ENCODE measurements around the gene RBM10. TPM values are rescaled to one million over a fixed set of nuclear protein-coding genes. Genes with fewer than 3 reads are reported as not detected.

The RBM10 gene
- total and polyA plus RNA-seq, 2 of the 13 experiments (the other 11 are each of a cell fraction or from before 2014, with no cell fraction given), result 15.9 to 43.1 TPM

- TF ChIP-seq, protein P1, sequence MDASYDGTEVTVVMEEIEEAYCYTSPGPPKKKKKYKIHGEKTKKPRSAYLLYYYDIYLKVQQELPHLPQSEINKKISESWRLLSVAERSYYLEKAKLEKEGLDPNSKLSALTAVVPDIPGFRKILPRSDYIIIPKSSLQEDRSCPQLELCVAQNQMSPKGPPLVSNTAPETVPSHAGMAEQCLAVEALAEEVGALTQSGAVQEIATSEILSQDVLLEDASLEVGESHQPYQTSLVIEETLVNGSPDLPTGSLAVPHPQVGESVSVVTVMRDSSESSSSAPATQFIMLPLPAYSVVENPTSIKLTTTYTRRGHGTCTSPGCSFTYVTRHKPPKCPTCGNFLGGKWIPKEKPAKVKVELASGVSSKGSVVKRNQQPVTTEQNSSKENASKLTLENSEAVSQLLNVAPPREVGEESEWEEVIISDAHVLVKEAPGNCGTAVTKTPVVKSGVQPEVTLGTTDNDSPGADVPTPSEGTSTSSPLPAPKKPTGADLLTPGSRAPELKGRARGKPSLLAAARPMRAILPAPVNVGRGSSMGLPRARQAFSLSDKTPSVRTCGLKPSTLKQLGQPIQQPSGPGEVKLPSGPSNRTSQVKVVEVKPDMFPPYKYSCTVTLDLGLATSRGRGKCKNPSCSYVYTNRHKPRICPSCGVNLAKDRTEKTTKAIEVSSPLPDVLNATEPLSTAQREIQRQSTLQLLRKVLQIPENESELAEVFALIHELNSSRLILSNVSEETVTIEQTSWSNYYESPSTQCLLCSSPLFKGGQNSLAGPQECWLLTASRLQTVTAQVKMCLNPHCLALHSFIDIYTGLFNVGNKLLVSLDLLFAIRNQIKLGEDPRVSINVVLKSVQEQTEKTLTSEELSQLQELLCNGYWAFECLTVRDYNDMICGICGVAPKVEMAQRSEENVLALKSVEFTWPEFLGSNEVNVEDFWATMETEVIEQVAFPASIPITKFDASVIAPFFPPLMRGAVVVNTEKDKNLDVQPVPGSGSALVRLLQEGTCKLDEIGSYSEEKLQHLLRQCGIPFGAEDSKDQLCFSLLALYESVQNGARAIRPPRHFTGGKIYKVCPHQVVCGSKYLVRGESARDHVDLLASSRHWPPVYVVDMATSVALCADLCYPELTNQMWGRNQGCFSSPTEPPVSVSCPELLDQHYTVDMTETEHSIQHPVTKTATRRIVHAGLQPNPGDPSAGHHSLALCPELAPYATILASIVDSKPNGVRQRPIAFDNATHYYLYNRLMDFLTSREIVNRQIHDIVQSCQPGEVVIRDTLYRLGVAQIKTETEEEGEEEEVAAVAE (CRISPR knock-in tag; IDR thresholded peaks at IDR 0.05; ENCODE audit: borderline replicate concordance), result no peak
These were observed 15.1 kb upstream of the RBM10 start (continued) for GRCh38 chrX:47129899-47130358.

DNA sequence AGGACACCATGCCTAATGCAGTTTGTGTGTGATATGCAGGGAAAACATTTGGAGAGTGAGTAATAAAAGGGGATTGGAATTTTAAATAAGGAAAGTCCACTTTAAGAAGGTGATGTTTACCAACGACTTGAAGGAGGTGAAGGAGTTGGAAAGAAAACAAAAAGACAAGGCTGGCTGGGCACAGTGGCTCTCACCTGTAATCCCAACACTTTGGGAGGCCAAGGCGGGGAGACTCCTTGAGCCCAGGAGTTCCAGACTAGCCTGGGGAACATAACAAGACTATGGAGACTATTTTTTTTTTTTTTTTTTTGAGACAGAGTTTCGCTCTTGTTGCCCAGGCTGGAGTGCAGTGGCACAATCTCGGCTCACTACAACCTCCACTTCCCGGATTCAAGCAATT lies 11.5 kb upstream of the RBM10 start:
- ChIA-PET POLR2A (no interaction called here), CTCF (ENCODE audit: low intra/inter-chr PET ratio, low total read pairs) (no interaction called here)
- no peak for ATAC-seq
- H3K4me3 ChIP-seq (replicated peaks in 1 of 3; ENCODE audit: insufficient read depth in 1 of 3, low read depth in 2 of 3, low read length in 3 of 3), result no peak overlapping the region
- no peak overlapping the region for H3K9ac ChIP-seq (ENCODE audit: insufficient read depth, low read depth, low read length)
- no peak overlapping the region for H3K27ac ChIP-seq (ENCODE audit: extremely low read length, insufficient read depth, low read length)
- no peak for DNase-seq (ENCODE audit: low spot score)
- H2AFZ ChIP-seq (ENCODE audit: low read length), result no peak overlapping the region
- no peaks in the 10 kb centered on the region for H3K9me3 ChIP-seq (ENCODE audit: low read length)
- no TSS peak for BruUV-seq (replicated peaks)
- H3K4me1 ChIP-seq (ENCODE audit: insufficient read depth, low read length), result no peaks in the 10 kb centered on the region
- no peaks in the 10 kb centered on the region for H3K27me3 ChIP-seq (ENCODE audit: control insufficient read depth in 1 of 2, insufficient read depth in 2 of 2, low read length in 2 of 2)
- no peak for FAIRE-seq
- no peaks in the 10 kb centered on the region for H3K79me2 ChIP-seq (ENCODE audit: insufficient read depth, low read length)
- H3K36me3 ChIP-seq (replicated peaks in 1 of 2; ENCODE audit: control insufficient read depth in 1 of 2, insufficient read depth in 2 of 2, low read length in 2 of 2), result no peaks in the 10 kb centered on the region
- WGBS (ENCODE audit: low lambda C conversion rate), result 83% methylated on average over 5 of the region's 5 CpGs
- H4K20me1 ChIP-seq (ENCODE audit: insufficient read depth, low read length), result no peaks in the 10 kb centered on the region
- in situ Hi-C loops (cut with HindIII; ENCODE audit: extremely low pct_ligation_motif_present, low pct_unique_long_range_greater_than_20kb), result no loop called here
- no peak overlapping the region for H3K4me2 ChIP-seq (ENCODE audit: low read depth, low read length)
- intact Hi-C loops (cut with micrococcal nuclease; ENCODE audit: unreplicated experiment), result no loop called here
- no peak for TF ChIP-seq SRF (IDR thresholded peaks at IDR 0.05; ENCODE audit: low read depth, low read length)
- no peak for TF ChIP-seq ZNF232 (CRISPR knock-in tag; IDR thresholded peaks at IDR 0.05; ENCODE audit: borderline replicate concordance)
- TF ChIP-seq ZNF34 (CRISPR knock-in tag; IDR thresholded peaks at IDR 0.05; ENCODE audit: borderline replicate concordance), result no peak
- TF ChIP-seq ZFP41 (CRISPR knock-in tag; IDR thresholded peaks at IDR 0.05; ENCODE audit: borderline replicate concordance), result no peak
- TF ChIP-seq, protein P2, sequence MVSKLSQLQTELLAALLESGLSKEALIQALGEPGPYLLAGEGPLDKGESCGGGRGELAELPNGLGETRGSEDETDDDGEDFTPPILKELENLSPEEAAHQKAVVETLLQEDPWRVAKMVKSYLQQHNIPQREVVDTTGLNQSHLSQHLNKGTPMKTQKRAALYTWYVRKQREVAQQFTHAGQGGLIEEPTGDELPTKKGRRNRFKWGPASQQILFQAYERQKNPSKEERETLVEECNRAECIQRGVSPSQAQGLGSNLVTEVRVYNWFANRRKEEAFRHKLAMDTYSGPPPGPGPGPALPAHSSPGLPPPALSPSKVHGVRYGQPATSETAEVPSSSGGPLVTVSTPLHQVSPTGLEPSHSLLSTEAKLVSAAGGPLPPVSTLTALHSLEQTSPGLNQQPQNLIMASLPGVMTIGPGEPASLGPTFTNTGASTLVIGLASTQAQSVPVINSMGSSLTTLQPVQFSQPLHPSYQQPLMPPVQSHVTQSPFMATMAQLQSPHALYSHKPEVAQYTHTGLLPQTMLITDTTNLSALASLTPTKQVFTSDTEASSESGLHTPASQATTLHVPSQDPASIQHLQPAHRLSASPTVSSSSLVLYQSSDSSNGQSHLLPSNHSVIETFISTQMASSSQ (IDR thresholded peaks at IDR 0.05; ENCODE audit: low read depth), result no peak
- TF ChIP-seq, protein P2 (CRISPR knock-in tag; IDR thresholded peaks at IDR 0.05; ENCODE audit: borderline replicate concordance), result no peak
- TF ChIP-seq ZNF800 (CRISPR knock-in tag; IDR thresholded peaks at IDR 0.05), result no peak
- TF ChIP-seq, protein P3, sequence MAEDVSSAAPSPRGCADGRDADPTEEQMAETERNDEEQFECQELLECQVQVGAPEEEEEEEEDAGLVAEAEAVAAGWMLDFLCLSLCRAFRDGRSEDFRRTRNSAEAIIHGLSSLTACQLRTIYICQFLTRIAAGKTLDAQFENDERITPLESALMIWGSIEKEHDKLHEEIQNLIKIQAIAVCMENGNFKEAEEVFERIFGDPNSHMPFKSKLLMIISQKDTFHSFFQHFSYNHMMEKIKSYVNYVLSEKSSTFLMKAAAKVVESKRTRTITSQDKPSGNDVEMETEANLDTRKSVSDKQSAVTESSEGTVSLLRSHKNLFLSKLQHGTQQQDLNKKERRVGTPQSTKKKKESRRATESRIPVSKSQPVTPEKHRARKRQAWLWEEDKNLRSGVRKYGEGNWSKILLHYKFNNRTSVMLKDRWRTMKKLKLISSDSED (CRISPR knock-in tag; IDR thresholded peaks at IDR 0.05), result no peak

All from HepG2 (cell line).